BE2C (cell line): ENCODE data around the gene NAV2.

Experiments used
- DNase-seq: peaks from one replicate; pipeline ENCODE4 v3.0.0-alpha.2; 2020
- H3K27me3 ChIP-seq: fragments of 250-450 bp; sonication (Bioruptor Pico); 2 replicates; pipeline ENCODE4 v1.5.1; 2020; ENCODE audit warnings: mild to moderate bottlenecking
- H3K36me3 ChIP-seq: fragments of 250-450 bp; sonication (Bioruptor Pico); 2 replicates; pipeline ENCODE4 v1.5.1; 2020; ENCODE audit warnings: mild to moderate bottlenecking
- H3K4me1 ChIP-seq: fragments of 250-450 bp; sonication (Bioruptor Pico); 2 replicates; pipeline ENCODE4 v1.5.1; 2020
- H3K4me3 ChIP-seq: 2 replicates; pipeline ENCODE4 v1.5.1; 2011; ENCODE audit warnings: low read depth, low read length
- H3K9me3 ChIP-seq: fragments of 250-450 bp; sonication (Bioruptor Pico); 2 replicates; pipeline ENCODE4 v1.5.1; 2020
- CTCF ChIP-seq: IDR thresholded peaks from 2 replicates; pipeline ENCODE4 v1.5.1; 2012; ENCODE audit warnings: mild to moderate bottlenecking, low read depth, low read length

NAV2 gene

GRCh38 chr11:19876750-19877149 is 164.1 kb downstream of the NAV2 start:
- Histone ChIP-seq H3K4me3 (no peak overlapping the region), H3K9me3 (no peaks in the 10 kb centered on the region), H3K4me1 (no peaks in the 10 kb centered on the region), H3K27me3 (no peaks in the 10 kb centered on the region), H3K36me3 (no peaks in the 10 kb centered on the region)
- TF ChIP-seq CTCF = no peak
- no peak for DNase-seq

- Histone ChIP-seq H3K36me3 (no peaks in the 10 kb centered on the region), H3K4me3 (no peak overlapping the region), H3K4me1 (no peaks in the 10 kb centered on the region), H3K27me3 (no peaks in the 10 kb centered on the region), H3K9me3 (no peaks in the 10 kb centered on the region)
- no peak for DNase-seq
- no peak for TF ChIP-seq CTCF
Measured at GRCh38 chr11:19878520-19878919, 165.9 kb downstream of the NAV2 start.

- no peak for DNase-seq
- no peaks in the 10 kb centered on the region for H3K4me1 ChIP-seq
- no peaks in the 10 kb centered on the region for H3K36me3 ChIP-seq
- no peaks in the 10 kb centered on the region for H3K9me3 ChIP-seq
- no peak overlapping the region for H3K4me3 ChIP-seq
- no peaks in the 10 kb centered on the region for H3K27me3 ChIP-seq
- no peak for TF ChIP-seq CTCF
Measured at GRCh38 chr11:19879307-19880087, 166.9 kb downstream of the NAV2 start.

- TF ChIP-seq CTCF = no peak
- Histone ChIP-seq H3K27me3 (no peaks in the 10 kb centered on the region), H3K9me3 (no peaks in the 10 kb centered on the region), H3K4me3 (no peak overlapping the region), H3K36me3 (no peaks in the 10 kb centered on the region), H3K4me1 (no peaks in the 10 kb centered on the region)
- no peak for DNase-seq
Measured at GRCh38 chr11:19880088-19880345, 167.4 kb downstream of the NAV2 start.

GRCh38 chr11:19881177-19881576 is 168.5 kb downstream of the NAV2 start:
- TF ChIP-seq CTCF = no peak
- Histone ChIP-seq H3K4me1 (no peaks in the 10 kb centered on the region), H3K36me3 (no peaks in the 10 kb centered on the region), H3K4me3 (no peak overlapping the region), H3K27me3 (no peaks in the 10 kb centered on the region), H3K9me3 (no peaks in the 10 kb centered on the region)
- DNase-seq = no peak

- DNase-seq = no peak
- Histone ChIP-seq H3K4me3 (no peak overlapping the region), H3K36me3 (no peaks in the 10 kb centered on the region), H3K4me1 (no peaks in the 10 kb centered on the region), H3K9me3 (no peaks in the 10 kb centered on the region), H3K27me3 (no peaks in the 10 kb centered on the region)
- TF ChIP-seq CTCF = no peak
Measured at GRCh38 chr11:19882356-19882755, 169.7 kb downstream of the NAV2 start.
